ENCODE measurements around the gene MAGI1. TPM values are rescaled to one million over a fixed set of nuclear protein-coding genes. Genes with fewer than 3 reads are reported as not detected.

MAGI1 gene
- total RNA-seq, 1 donor from 2014 or later, result 10.8 TPM

DNA sequence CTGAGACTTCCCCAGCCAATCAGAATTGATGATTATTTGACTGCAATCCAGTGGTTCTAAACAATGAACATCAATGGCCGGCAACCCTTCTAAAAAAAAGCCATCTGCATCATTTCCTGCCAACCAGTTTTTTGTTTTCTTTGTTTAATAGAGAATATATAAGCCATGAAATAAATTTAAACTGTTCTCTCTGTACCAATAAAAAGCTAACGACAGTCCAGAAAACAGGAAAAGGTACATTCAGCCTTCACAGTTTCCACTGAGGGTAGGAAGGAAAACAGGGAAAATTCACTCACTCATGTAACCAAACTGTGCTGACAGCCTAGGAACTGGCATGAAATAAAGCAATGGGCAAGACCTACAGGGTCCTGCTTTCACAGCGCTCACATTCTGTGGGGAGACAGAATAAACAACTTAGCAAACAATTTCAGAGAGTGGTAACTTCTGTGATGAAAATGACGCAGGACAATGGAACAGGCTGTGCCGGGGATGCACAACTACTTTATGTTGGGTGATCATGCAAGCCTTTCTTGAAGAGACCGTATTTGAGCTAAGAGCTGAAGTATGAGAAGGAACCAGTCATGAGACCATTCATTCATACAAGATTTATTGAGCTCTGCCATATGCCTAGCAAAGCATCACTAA, 630.1 kb downstream of the MAGI1 start:
- no peak overlapping the region for H3K27ac Mint-ChIP-seq
- no peaks in the 10 kb centered on the region for H3K4me1 Mint-ChIP-seq (ENCODE audit: low read depth)
- H3K9me3 Mint-ChIP-seq, result no peaks in the 10 kb centered on the region
- H3K36me3 Mint-ChIP-seq (ENCODE audit: low read depth), result no peaks in the 10 kb centered on the region
- intact Hi-C loops (cut with micrococcal nuclease), result no loop called here
- H3K4me3 Mint-ChIP-seq (ENCODE audit: low read depth), result no peak overlapping the region
- no peaks in the 10 kb centered on the region for H3K27me3 Mint-ChIP-seq (ENCODE audit: low read depth)
- no peak for DNase-seq (ENCODE audit: low spot score)

DNA sequence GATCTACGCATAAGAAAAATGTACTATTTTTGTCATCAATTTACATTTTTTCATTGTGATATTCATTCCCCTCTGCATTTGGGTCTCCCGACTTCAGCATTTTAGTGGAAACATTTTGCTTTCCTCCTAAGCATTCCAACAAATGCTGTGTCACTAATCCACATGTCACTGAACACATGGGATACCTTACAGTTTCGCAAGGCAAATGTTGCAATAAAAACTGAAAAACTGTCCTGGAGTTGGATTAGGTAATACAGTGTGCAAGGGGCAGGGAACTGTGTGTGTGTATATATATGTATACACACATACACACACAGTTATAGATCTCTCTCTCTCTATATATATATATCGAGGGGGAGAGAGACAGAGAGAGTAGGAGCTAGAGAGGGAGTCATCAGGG, 632.2 kb downstream of the MAGI1 start:
- no peak for DNase-seq (ENCODE audit: low spot score)
- intact Hi-C loops (cut with micrococcal nuclease), result no loop called here
- Mint-ChIP-seq H3K4me1 (ENCODE audit: low read depth) (no peaks in the 10 kb centered on the region), H3K36me3 (ENCODE audit: low read depth) (no peaks in the 10 kb centered on the region), H3K27me3 (ENCODE audit: low read depth) (no peaks in the 10 kb centered on the region), H3K27ac (no peak overlapping the region), H3K9me3 (no peaks in the 10 kb centered on the region), H3K4me3 (ENCODE audit: low read depth) (no peak overlapping the region)

DNA sequence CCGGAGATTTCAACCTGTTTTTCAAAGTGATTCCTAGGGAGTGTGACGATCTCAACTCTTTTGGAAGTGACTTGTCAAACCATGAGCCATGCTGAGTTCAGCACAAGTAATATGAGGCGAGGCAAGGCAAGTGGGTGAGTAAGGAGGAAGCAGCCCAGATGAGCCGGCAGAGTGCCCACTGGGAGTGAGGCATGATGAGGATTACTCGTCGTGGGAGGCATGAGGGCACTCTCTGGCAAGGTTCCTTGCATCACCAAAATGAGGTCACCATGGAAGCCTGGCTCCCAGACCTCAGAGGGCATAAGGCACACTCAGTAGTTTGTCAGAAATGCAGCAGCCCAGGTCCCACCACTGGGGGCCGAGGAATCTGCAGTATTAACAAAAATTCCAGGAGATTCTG, 636.1 kb downstream of the MAGI1 start:
- no peaks in the 10 kb centered on the region for H3K36me3 Mint-ChIP-seq (ENCODE audit: low read depth)
- H3K27ac Mint-ChIP-seq, result no peak overlapping the region
- no peaks in the 10 kb centered on the region for H3K4me1 Mint-ChIP-seq (ENCODE audit: low read depth)
- intact Hi-C loops (cut with micrococcal nuclease), result no loop called here
- no peaks in the 10 kb centered on the region for H3K9me3 Mint-ChIP-seq
- no peaks in the 10 kb centered on the region for H3K27me3 Mint-ChIP-seq (ENCODE audit: low read depth)
- no peak overlapping the region for H3K4me3 Mint-ChIP-seq (ENCODE audit: low read depth)
- DNase-seq (ENCODE audit: low spot score), result no peak

- DNase-seq (ENCODE audit: low spot score), result no peak
- Mint-ChIP-seq H3K27me3 (ENCODE audit: low read depth) (no peaks in the 10 kb centered on the region), H3K4me1 (ENCODE audit: low read depth) (no peaks in the 10 kb centered on the region), H3K27ac (no peak overlapping the region), H3K36me3 (ENCODE audit: low read depth) (no peaks in the 10 kb centered on the region), H3K9me3 (no peaks in the 10 kb centered on the region), H3K4me3 (ENCODE audit: low read depth) (no peak overlapping the region)
- intact Hi-C loops (cut with micrococcal nuclease), result no loop called here
Observed at GRCh38 chr3:65401359-65402305, 637.1 kb downstream of the MAGI1 start.

DNA sequence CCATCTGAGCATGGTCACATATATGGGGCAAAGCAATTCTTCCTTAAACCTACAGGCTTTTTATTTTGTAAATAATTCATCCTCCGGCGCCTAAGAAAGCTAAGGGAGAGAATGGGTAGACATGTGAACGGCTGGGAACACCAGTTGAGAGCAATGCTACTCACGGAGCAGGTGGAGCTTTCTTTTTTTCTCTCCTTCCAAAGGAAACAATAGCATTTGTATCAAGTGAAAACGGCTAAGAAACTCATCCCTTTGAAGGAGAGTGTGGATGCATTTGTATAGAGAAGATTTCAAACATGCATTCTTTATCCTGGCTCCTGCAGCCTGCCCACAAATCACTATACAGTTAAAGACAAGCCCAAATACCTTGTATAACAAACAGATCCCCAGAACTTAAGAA, 637.8 kb downstream of the MAGI1 start:
- Mint-ChIP-seq H3K4me3 (ENCODE audit: low read depth) (no peak overlapping the region), H3K9me3 (no peaks in the 10 kb centered on the region), H3K27me3 (ENCODE audit: low read depth) (no peaks in the 10 kb centered on the region), H3K36me3 (ENCODE audit: low read depth) (no peaks in the 10 kb centered on the region), H3K4me1 (ENCODE audit: low read depth) (no peaks in the 10 kb centered on the region), H3K27ac (no peak overlapping the region)
- DNase-seq (ENCODE audit: low spot score), result no peak
- intact Hi-C loops (cut with micrococcal nuclease), result no loop called here

DNA sequence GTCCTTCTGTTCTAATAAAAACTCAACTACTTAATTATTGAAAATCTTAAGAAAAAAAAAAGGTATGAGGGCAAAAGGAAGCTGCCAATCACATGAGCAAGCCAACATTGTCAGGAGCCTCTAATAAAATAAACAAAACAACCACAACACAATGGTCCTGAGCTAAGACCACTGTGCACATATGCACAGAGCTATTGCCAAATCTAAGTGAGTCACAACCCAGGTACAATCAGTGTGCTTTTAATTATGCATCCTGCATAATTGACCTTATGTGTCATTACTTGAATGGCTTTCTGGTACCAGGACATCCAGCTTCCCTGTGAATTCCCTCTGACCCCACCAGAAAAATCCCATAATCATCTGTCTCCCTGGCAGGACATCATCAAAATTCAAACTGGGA, 639.8 kb downstream of the MAGI1 start:
- no peaks in the 10 kb centered on the region for H3K4me1 Mint-ChIP-seq (ENCODE audit: low read depth)
- H3K4me3 Mint-ChIP-seq (ENCODE audit: low read depth), result no peak overlapping the region
- intact Hi-C loops (cut with micrococcal nuclease), result no loop called here
- H3K36me3 Mint-ChIP-seq (ENCODE audit: low read depth), result no peaks in the 10 kb centered on the region
- H3K9me3 Mint-ChIP-seq, result no peaks in the 10 kb centered on the region
- H3K27ac Mint-ChIP-seq, result no peak overlapping the region
- DNase-seq (ENCODE audit: low spot score), result no peak
- H3K27me3 Mint-ChIP-seq (ENCODE audit: low read depth), result no peaks in the 10 kb centered on the region

- Mint-ChIP-seq H3K9me3 (no peaks in the 10 kb centered on the region), H3K4me1 (ENCODE audit: low read depth) (no peaks in the 10 kb centered on the region), H3K27ac (no peak overlapping the region), H3K36me3 (ENCODE audit: low read depth) (no peaks in the 10 kb centered on the region), H3K4me3 (ENCODE audit: low read depth) (no peak overlapping the region), H3K27me3 (ENCODE audit: low read depth) (no peaks in the 10 kb centered on the region)
- intact Hi-C loops (cut with micrococcal nuclease), result no loop called here
- no peak for DNase-seq (ENCODE audit: low spot score)
Observed at GRCh38 chr3:65396078-65396477, 642.6 kb downstream of the MAGI1 start.

DNA sequence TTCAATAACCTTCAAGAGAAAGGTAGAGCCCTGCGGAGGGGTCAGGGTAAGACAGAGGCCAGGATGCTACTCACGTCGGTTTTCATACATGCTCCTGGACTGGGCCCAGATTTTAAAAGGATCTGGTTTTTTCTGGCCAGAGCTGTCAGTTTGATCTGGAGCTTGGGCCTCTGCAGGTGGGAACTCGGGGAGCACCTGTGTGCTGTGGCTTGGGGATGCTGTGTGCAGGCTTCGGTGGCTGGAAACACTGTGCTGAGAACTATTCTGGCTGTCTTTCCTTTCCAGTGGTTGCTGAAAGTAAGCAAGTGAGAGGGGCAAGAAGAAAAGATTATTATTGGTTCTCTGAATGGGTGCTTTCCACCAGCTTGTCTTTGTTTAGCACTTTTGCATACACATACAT, 647.6 kb downstream of the MAGI1 start:
- no peak overlapping the region for H3K27ac Mint-ChIP-seq
- H3K9me3 Mint-ChIP-seq, result peaks cover 5% of the 10 kb centered on the region
- no peaks in the 10 kb centered on the region for H3K4me1 Mint-ChIP-seq (ENCODE audit: low read depth)
- no peaks in the 10 kb centered on the region for H3K36me3 Mint-ChIP-seq (ENCODE audit: low read depth)
- H3K27me3 Mint-ChIP-seq (ENCODE audit: low read depth), result no peaks in the 10 kb centered on the region
- DNase-seq (ENCODE audit: low spot score), result no peak
- intact Hi-C loops (cut with micrococcal nuclease), result no loop called here
- H3K4me3 Mint-ChIP-seq (ENCODE audit: low read depth), result no peak overlapping the region

- no peak for DNase-seq (ENCODE audit: low spot score)
- Mint-ChIP-seq H3K27me3 (ENCODE audit: low read depth) (no peaks in the 10 kb centered on the region), H3K9me3 (peaks cover 13% of the 10 kb centered on the region), H3K4me3 (ENCODE audit: low read depth) (no peak overlapping the region), H3K27ac (no peak overlapping the region), H3K4me1 (ENCODE audit: low read depth) (no peaks in the 10 kb centered on the region), H3K36me3 (ENCODE audit: low read depth) (no peaks in the 10 kb centered on the region)
- intact Hi-C loops (cut with micrococcal nuclease), result no loop called here
Observed at GRCh38 chr3:65385805-65386204, 652.9 kb downstream of the MAGI1 start.

GRCh38 chr3:65381496-65382010, 657.2 kb downstream of the MAGI1 start:
- no peaks in the 10 kb centered on the region for H3K4me1 Mint-ChIP-seq (ENCODE audit: low read depth)
- intact Hi-C loops (cut with micrococcal nuclease), result no loop called here
- H3K36me3 Mint-ChIP-seq (ENCODE audit: low read depth), result no peaks in the 10 kb centered on the region
- H3K27me3 Mint-ChIP-seq (ENCODE audit: low read depth), result no peaks in the 10 kb centered on the region
- no peak overlapping the region for H3K4me3 Mint-ChIP-seq (ENCODE audit: low read depth)
- DNase-seq (ENCODE audit: low spot score), result no peak
- H3K27ac Mint-ChIP-seq, result no peak overlapping the region
- peaks cover 11% of the 10 kb centered on the region for H3K9me3 Mint-ChIP-seq

- H3K36me3 Mint-ChIP-seq (ENCODE audit: low read depth), result no peaks in the 10 kb centered on the region
- H3K9me3 Mint-ChIP-seq, result peaks cover 11% of the 10 kb centered on the region
- no peak overlapping the region for H3K4me3 Mint-ChIP-seq (ENCODE audit: low read depth)
- H3K27me3 Mint-ChIP-seq (ENCODE audit: low read depth), result no peaks in the 10 kb centered on the region
- H3K27ac Mint-ChIP-seq, result no peak overlapping the region
- intact Hi-C loops (cut with micrococcal nuclease), result no loop called here
- DNase-seq (ENCODE audit: low spot score), result no peak
- no peaks in the 10 kb centered on the region for H3K4me1 Mint-ChIP-seq (ENCODE audit: low read depth)
Observed at GRCh38 chr3:65379223-65379622, 659.5 kb downstream of the MAGI1 start.

- H3K27me3 Mint-ChIP-seq (ENCODE audit: low read depth), result no peaks in the 10 kb centered on the region
- DNase-seq (ENCODE audit: low spot score), result no peak
- H3K4me1 Mint-ChIP-seq (ENCODE audit: low read depth), result no peaks in the 10 kb centered on the region
- H3K9me3 Mint-ChIP-seq, result peaks cover 3% of the 10 kb centered on the region
- H3K27ac Mint-ChIP-seq, result no peak overlapping the region
- no peak overlapping the region for H3K4me3 Mint-ChIP-seq (ENCODE audit: low read depth)
- intact Hi-C loops (cut with micrococcal nuclease), result no loop called here
- no peaks in the 10 kb centered on the region for H3K36me3 Mint-ChIP-seq (ENCODE audit: low read depth)
Observed at GRCh38 chr3:65377637-65378036, 661.1 kb downstream of the MAGI1 start.

DNA sequence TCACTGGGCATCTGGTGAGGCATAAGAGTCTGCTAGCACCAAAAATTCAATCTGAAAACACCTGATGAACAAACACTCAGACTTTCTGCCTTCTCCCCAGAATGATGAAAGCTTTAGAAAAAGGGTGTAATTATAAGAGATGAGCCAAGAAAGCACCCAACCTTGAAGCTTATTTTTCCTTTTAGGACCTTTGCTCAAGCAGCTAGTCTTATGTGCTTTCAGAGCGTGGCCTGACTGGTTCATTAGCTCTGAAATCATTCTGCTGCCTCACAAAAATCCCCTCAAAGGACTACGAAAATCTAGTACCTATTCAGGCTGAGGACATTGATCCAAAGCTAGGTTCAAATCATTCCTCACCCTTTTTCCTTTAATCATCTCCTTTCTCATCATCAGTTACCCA, 662.3 kb downstream of the MAGI1 start:
- H3K36me3 Mint-ChIP-seq (ENCODE audit: low read depth), result no peaks in the 10 kb centered on the region
- DNase-seq (ENCODE audit: low spot score), result no peak

More for the DNA sequence above, 662.3 kb downstream of the MAGI1 start:
- Mint-ChIP-seq H3K27me3 (ENCODE audit: low read depth) (no peaks in the 10 kb centered on the region), H3K9me3 (peaks cover 3% of the 10 kb centered on the region), H3K4me3 (ENCODE audit: low read depth) (no peak overlapping the region), H3K4me1 (ENCODE audit: low read depth) (no peaks in the 10 kb centered on the region), H3K27ac (no peak overlapping the region)
- intact Hi-C loops (cut with micrococcal nuclease), result no loop called here
